ENCODE measurements around the gene ADARB1. TPM values are rescaled to one million over a fixed set of nuclear protein-coding genes. Genes with fewer than 3 reads are reported as not detected.
A peak's percentile ranks its signal among the peaks of the same experiment; 100 is the strongest.

The ADARB1 gene
- total and polyA plus RNA-seq, 4 experiments from 2014 or later, result 4.6 to 50.0 (median 30.9) TPM

DNA sequence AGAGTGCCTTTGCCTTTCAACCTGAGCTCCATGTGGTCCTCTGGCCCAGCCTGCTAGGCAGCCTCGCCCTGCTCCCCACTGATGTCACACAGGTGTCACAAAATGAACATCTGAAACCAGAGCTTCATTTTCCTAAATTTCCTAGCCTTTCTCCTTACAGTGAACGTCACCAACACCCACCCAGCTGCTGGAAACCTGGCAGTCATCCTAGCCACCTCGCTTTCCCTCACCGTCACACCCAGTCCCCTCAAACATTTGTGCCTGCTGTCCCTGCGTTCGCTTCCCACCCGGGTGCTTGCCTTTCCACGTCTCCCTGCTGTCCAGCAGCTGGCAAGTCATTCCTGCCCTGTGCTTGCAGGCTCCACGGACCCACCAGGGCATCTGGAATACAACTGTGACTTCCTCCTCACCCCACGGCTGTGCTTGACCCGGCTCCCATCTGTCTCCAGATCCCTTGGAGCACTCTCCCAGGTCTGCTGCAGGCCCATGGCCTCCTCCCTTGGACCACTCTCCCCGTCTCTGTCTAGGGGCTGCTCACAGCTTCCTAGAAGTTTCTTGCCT lies 23.5 kb downstream of the ADARB1 start:
- H3K4me1 Mint-ChIP-seq, result peaks cover 38 to 75% (median 53%) of the 10 kb centered on the region in 4 donors
- H3K36me3 Mint-ChIP-seq, result peaks cover 3 to 9% of the 10 kb centered on the region in 2 donors
- Histone ChIP-seq H3K36me3 (ENCODE audit: insufficient read depth, low read length) (no peaks in the 10 kb centered on the region), H3K27me3 (ENCODE audit: insufficient read depth, low read length) (no peaks in the 10 kb centered on the region), H3K4me3 (ENCODE audit: low read length in 2 of 2) (no peak overlapping the region), H3K4me1 (ENCODE audit: insufficient read depth, low read length) (peaks cover 29% of the 10 kb centered on the region), H3K9me3 (ENCODE audit: control insufficient read depth in 1 of 2, low read length in 2 of 2) (no peaks in the 10 kb centered on the region), H3K27ac (ENCODE audit: low read depth, low read length) (no peak overlapping the region)
- DNase-seq, result no peak
- ChIA-PET POLR2A (ENCODE audit: partially characterized antibody) (interaction anchor here (0.9 to 1.9 kb wide), 2 partner anchors 17 to 19 kb away, joined by 3 to 7 read pairs; no protein-coding TSS in a partner anchor), CTCF (ENCODE audit: partially characterized antibody) (interaction anchor here (1.1 to 1.9 kb wide), 6 partner anchors 8 to 148 kb away, joined by 3 to 5 read pairs (median 4); no protein-coding TSS in a partner anchor)
- H3K9me3 Mint-ChIP-seq, result peaks cover 0 to 2% (median 0%) of the 10 kb centered on the region in 8 donors
- H3K27ac Mint-ChIP-seq, result peak overlapping the region in 2 of 7 donors; percentile 35 to 81
- no peak overlapping the region for H3K4me3 Mint-ChIP-seq
- H3K27me3 Mint-ChIP-seq, result no peaks in the 10 kb centered on the region
- intact Hi-C loops (cut with micrococcal nuclease), result no loop called here

DNA sequence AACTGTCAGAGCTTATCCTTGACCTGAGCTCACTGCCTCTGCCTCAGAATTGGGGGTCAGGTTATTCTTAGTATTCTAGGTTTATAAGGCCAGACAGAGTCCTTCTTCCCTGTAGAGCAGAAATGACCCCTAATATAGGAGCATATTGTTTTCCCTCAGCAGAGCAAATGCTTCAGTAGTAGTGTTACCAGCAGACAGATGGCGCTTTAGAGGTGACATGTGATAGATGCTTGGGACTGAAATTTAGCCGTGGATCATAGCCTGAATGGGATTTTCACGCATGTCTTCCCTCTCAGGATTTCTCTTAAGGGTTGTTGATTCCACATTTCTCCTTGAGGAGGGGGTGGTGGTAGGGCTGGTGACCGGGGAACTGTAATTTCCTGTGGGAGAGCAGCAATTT lies 24.5 kb downstream of the ADARB1 start:
- intact Hi-C loops (cut with micrococcal nuclease), result no loop called here
- ChIA-PET CTCF (ENCODE audit: partially characterized antibody) (interaction anchor here (0.9 to 1.9 kb wide), 6 partner anchors 8 to 149 kb away, joined by 3 to 5 read pairs (median 4); no protein-coding TSS in a partner anchor), POLR2A (ENCODE audit: partially characterized antibody) (interaction anchor here (0.9 to 1.9 kb wide), 2 partner anchors 20 to 30 kb away, joined by 3 to 7 read pairs; no protein-coding TSS in a partner anchor)
- H3K4me1 ChIP-seq (ENCODE audit: insufficient read depth, low read length), result peaks cover 26% of the 10 kb centered on the region
- Mint-ChIP-seq H3K9me3 (peaks cover 0 to 2% (median 0%) of the 10 kb centered on the region in 8 donors), H3K27me3 (no peaks in the 10 kb centered on the region), H3K4me3 (peak overlapping the region in 1 of 8 donors; percentile 39), H3K4me1 (peaks cover 37 to 78% (median 56%) of the 10 kb centered on the region in 4 donors), H3K27ac (peak overlapping the region in 2 of 7 donors; percentile 7 to 8), H3K36me3 (peaks cover 3 to 9% of the 10 kb centered on the region in 2 donors)
- no peaks in the 10 kb centered on the region for H3K36me3 ChIP-seq (ENCODE audit: insufficient read depth, low read length)
- no peaks in the 10 kb centered on the region for H3K27me3 ChIP-seq (ENCODE audit: insufficient read depth, low read length)
- H3K9me3 ChIP-seq (ENCODE audit: control insufficient read depth in 1 of 2, low read length in 2 of 2), result no peaks in the 10 kb centered on the region
- H3K4me3 ChIP-seq (ENCODE audit: low read length in 2 of 2), result no peak overlapping the region
- DNase-seq, result no peak
- no peak overlapping the region for H3K27ac ChIP-seq (ENCODE audit: low read depth, low read length)

DNA sequence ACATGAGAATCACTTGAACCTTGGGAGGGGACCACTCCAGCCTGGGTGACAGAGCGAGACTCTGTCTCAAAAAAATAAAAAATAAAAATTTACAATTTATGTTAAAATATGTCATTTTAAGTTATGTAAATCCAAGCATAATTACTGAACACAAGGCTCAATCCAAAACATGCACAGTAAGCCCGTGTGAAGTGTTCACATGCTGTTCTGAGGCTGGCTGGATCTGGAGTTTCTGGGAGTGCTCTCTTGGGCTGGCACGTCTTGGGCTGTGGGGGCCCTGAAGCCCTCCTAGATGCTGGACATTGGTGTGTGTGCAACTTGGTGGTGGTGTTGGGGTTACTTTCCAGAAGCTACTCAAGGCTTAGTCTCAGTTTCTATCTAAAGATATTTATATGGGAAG lies 25.2 kb downstream of the ADARB1 start:
- Histone ChIP-seq H3K4me1 (ENCODE audit: insufficient read depth, low read length) (peaks cover 27% of the 10 kb centered on the region), H3K36me3 (ENCODE audit: insufficient read depth, low read length) (no peaks in the 10 kb centered on the region), H3K4me3 (ENCODE audit: low read length in 2 of 2) (no peak overlapping the region), H3K27ac (ENCODE audit: low read depth, low read length) (no peak overlapping the region), H3K27me3 (ENCODE audit: insufficient read depth, low read length) (no peaks in the 10 kb centered on the region), H3K9me3 (ENCODE audit: control insufficient read depth in 1 of 2, low read length in 2 of 2) (no peaks in the 10 kb centered on the region)
- Mint-ChIP-seq H3K36me3 (peaks cover 3 to 9% of the 10 kb centered on the region in 2 donors), H3K4me1 (peaks cover 40 to 79% (median 59%) of the 10 kb centered on the region in 4 donors), H3K4me3 (no peak overlapping the region), H3K27ac (peak overlapping the region in 1 of 7 donors; percentile 48), H3K27me3 (no peaks in the 10 kb centered on the region), H3K9me3 (peaks cover 0 to 2% (median 0%) of the 10 kb centered on the region in 8 donors)
- CTCF ChIA-PET (ENCODE audit: partially characterized antibody), result interaction anchor here (0.9 to 1.9 kb wide), 5 partner anchors 9 to 30 kb away, joined by 3 to 5 read pairs (median 3); no protein-coding TSS in a partner anchor
- POLR2A ChIA-PET (ENCODE audit: partially characterized antibody), result interaction anchor here (0.9 to 1.9 kb wide), 2 partner anchors 21 to 29 kb away, joined by 3 to 7 read pairs; no protein-coding TSS in a partner anchor
- DNase-seq, result no peak
- intact Hi-C loops (cut with micrococcal nuclease), result no loop called here

DNA sequence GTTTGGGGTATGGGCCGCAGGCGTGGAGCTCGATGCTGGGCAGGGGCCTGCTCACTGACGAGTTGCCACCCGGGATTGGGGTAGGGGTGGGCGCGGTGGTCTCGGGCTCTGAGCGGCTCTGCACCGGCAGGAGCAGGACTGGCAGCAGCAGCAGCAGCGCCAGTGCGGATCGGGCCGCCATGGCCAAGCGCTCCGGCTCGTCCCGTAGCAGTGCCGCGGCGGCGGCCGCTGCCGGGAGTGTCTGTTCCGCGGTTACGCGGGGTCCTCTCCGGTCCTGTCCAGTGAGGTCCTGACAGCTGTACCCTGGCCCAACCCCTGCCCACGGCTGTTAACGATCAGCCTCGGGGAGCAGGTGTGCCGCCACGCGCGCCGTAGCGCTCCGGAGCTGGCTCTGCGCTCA lies 26.5 kb downstream of the ADARB1 start:
- Mint-ChIP-seq H3K9me3 (peaks cover 0 to 2% (median 0%) of the 10 kb centered on the region in 8 donors), H3K4me3 (no peak overlapping the region), H3K27me3 (no peaks in the 10 kb centered on the region), H3K36me3 (peaks cover 3 to 9% of the 10 kb centered on the region in 2 donors), H3K4me1 (peaks cover 46 to 79% (median 60%) of the 10 kb centered on the region in 4 donors), H3K27ac (no peak overlapping the region)
- POLR2A ChIA-PET (ENCODE audit: partially characterized antibody), result interaction anchor here (2.7 kb wide), 1 partner anchor 21 kb away, joined by 12 read pairs; no protein-coding TSS in a partner anchor
- CTCF ChIA-PET (ENCODE audit: partially characterized antibody), result interaction anchor here (8.3 kb wide), 1 partner anchor 37 kb away, joined by 39 read pairs; no protein-coding TSS in a partner anchor
- no peaks in the 10 kb centered on the region for H3K36me3 ChIP-seq (ENCODE audit: insufficient read depth, low read length)
- H3K27me3 ChIP-seq (ENCODE audit: insufficient read depth, low read length), result no peaks in the 10 kb centered on the region
- H3K27ac ChIP-seq (ENCODE audit: low read depth, low read length), result no peak overlapping the region
- no peak for DNase-seq
- H3K4me1 ChIP-seq (ENCODE audit: insufficient read depth, low read length), result peaks cover 38% of the 10 kb centered on the region
- no peaks in the 10 kb centered on the region for H3K9me3 ChIP-seq (ENCODE audit: control insufficient read depth in 1 of 2, low read length in 2 of 2)
- H3K4me3 ChIP-seq (ENCODE audit: low read length in 2 of 2), result no peak overlapping the region
- intact Hi-C loops (cut with micrococcal nuclease), result no loop called here

DNA sequence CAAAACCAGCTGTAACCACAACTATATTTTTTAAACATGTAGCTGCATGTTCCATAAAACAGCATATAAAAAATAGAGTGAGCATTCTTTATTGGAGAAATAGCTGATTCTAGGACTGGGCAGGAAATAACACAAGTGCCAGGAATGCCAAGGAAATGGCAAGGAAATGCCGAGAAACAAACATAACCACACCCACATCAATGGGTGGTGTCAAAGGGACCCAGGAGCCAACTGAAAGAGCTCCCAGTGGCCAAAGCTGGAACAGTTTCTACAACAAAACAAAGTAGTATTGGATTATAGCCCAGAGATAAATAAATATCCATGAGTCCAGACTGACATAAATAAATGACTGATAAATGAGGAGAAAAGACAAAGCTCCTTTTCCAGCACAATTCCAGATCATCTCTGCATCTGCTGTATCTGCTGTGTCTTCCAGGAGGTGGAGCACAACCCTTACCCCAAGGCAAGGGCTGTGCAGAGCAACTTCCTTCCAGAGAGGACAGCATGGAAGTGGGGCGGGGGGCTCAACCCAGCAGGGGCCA lies 28.1 kb downstream of the ADARB1 start:
- no peaks in the 10 kb centered on the region for H3K36me3 ChIP-seq (ENCODE audit: insufficient read depth, low read length)
- no peaks in the 10 kb centered on the region for H3K27me3 ChIP-seq (ENCODE audit: insufficient read depth, low read length)
- H3K9me3 ChIP-seq (ENCODE audit: control insufficient read depth in 1 of 2, low read length in 2 of 2), result no peaks in the 10 kb centered on the region
- DNase-seq, result no peak
- H3K4me1 ChIP-seq (ENCODE audit: insufficient read depth, low read length), result peaks cover 43% of the 10 kb centered on the region
- peaks cover 3 to 8% of the 10 kb centered on the region in 2 donors for H3K36me3 Mint-ChIP-seq
- H3K27ac Mint-ChIP-seq, result peak overlapping the region in 1 of 7 donors; percentile 43
- no peak overlapping the region for H3K4me3 ChIP-seq (ENCODE audit: low read length in 2 of 2)
- peaks cover 50 to 78% (median 63%) of the 10 kb centered on the region in 4 donors for H3K4me1 Mint-ChIP-seq
- peak overlapping the region in 3 of 8 donors; percentile 15 to 26 (median 25) for H3K4me3 Mint-ChIP-seq
- no peak overlapping the region for H3K27ac ChIP-seq (ENCODE audit: low read depth, low read length)
- no peaks in the 10 kb centered on the region for H3K9me3 Mint-ChIP-seq
- CTCF ChIA-PET (ENCODE audit: partially characterized antibody), result interaction anchor here (1.0 to 8.3 kb wide), 7 partner anchors 17 to 301 kb away, joined by 3 to 39 read pairs (median 9); partner anchors contain the start of gene UBE2G2
- no peaks in the 10 kb centered on the region for H3K27me3 Mint-ChIP-seq
- POLR2A ChIA-PET (ENCODE audit: partially characterized antibody), result interaction anchor here (2.7 kb wide), 1 partner anchor 23 kb away, joined by 12 read pairs; no protein-coding TSS in a partner anchor
- intact Hi-C loops (cut with micrococcal nuclease), result no loop called here

DNA sequence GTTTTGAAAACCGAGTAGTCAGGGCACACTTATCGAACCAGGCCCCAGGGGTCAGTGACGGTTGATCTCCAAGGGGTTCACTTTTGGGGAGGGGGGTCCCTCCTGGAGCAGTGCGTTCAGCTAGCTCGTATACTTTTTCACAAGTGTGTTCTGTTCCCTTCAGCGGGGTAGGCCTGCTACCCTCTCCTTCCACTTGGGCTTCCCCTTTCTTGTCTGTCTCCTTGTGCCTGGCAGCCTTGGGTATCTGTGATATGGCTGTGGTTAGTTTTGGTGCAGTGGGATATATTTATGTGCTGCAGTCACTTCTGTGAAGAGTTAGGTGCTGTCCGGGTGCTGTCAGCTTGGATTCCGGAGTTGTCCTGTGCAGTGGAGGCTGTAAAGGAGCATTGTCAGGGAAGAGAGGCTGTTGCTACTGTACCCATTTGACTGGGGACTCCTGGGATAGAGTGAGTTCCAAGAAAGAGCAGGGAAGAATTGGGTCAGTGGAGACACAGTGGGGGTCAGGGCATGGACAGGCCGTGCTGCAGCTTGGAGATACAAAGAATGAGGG lies 29.7 kb downstream of the ADARB1 start:
- Histone ChIP-seq H3K27me3 (ENCODE audit: insufficient read depth, low read length) (no peaks in the 10 kb centered on the region), H3K36me3 (ENCODE audit: insufficient read depth, low read length) (no peaks in the 10 kb centered on the region), H3K9me3 (ENCODE audit: control insufficient read depth in 1 of 2, low read length in 2 of 2) (no peaks in the 10 kb centered on the region), H3K4me3 (ENCODE audit: low read length in 2 of 2) (no peak overlapping the region), H3K27ac (ENCODE audit: low read depth, low read length) (no peak overlapping the region), H3K4me1 (ENCODE audit: insufficient read depth, low read length) (peaks cover 52% of the 10 kb centered on the region)
- Mint-ChIP-seq H3K4me1 (peaks cover 39 to 78% (median 58%) of the 10 kb centered on the region in 4 donors), H3K27ac (peak overlapping the region in 6 of 7 donors; percentile 42 to 87 (median 66)), H3K27me3 (no peaks in the 10 kb centered on the region), H3K9me3 (no peaks in the 10 kb centered on the region), H3K4me3 (peak overlapping the region in 7 of 8 donors; percentile 1 to 75 (median 35)), H3K36me3 (peaks cover 0 to 3% of the 10 kb centered on the region in 2 donors)
- POLR2A ChIA-PET (ENCODE audit: partially characterized antibody), result interaction anchor here (1.0 kb wide), 1 partner anchor 23 kb away, joined by 3 read pairs; no protein-coding TSS in a partner anchor
- CTCF ChIA-PET (ENCODE audit: partially characterized antibody), result interaction anchor here (1.2 to 8.3 kb wide), 3 partner anchors 11 to 34 kb away, joined by 3 to 39 read pairs (median 13); no protein-coding TSS in a partner anchor
- intact Hi-C loops (cut with micrococcal nuclease), result no loop called here
- DNase-seq, result no peak
